ENCODE data around the gene ZNF91. TPM values are rescaled to one million over a fixed set of nuclear protein-coding genes. Genes with fewer than 3 reads are reported as not detected.

ZNF91 gene
- polyA plus RNA-seq, 1 donor from 2014 or later, result 77.8 TPM

DNA sequence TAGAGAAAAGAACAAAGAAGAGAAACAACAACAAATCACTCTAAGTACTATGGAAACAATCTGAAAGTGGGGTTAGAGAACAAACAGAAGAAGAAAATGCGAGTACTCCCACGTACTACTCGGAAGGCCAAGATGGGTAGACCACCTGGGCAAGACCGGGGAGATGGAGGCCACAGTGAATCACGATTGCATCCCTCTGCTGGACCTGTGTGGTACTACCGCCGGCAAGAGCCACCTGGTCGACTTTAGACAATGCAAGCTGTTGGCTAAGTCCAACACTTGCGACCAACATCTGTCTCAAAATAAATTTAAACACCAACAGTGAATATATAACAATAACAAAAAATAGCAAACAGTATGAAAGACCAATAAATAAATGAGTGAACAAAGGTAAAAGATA, 45.5 kb upstream of the ZNF91 start (continued):
- TF ChIP-seq, protein P1, sequence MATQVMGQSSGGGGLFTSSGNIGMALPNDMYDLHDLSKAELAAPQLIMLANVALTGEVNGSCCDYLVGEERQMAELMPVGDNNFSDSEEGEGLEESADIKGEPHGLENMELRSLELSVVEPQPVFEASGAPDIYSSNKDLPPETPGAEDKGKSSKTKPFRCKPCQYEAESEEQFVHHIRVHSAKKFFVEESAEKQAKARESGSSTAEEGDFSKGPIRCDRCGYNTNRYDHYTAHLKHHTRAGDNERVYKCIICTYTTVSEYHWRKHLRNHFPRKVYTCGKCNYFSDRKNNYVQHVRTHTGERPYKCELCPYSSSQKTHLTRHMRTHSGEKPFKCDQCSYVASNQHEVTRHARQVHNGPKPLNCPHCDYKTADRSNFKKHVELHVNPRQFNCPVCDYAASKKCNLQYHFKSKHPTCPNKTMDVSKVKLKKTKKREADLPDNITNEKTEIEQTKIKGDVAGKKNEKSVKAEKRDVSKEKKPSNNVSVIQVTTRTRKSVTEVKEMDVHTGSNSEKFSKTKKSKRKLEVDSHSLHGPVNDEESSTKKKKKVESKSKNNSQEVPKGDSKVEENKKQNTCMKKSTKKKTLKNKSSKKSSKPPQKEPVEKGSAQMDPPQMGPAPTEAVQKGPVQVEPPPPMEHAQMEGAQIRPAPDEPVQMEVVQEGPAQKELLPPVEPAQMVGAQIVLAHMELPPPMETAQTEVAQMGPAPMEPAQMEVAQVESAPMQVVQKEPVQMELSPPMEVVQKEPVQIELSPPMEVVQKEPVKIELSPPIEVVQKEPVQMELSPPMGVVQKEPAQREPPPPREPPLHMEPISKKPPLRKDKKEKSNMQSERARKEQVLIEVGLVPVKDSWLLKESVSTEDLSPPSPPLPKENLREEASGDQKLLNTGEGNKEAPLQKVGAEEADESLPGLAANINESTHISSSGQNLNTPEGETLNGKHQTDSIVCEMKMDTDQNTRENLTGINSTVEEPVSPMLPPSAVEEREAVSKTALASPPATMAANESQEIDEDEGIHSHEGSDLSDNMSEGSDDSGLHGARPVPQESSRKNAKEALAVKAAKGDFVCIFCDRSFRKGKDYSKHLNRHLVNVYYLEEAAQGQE (IDR thresholded peaks at IDR 0.05; ENCODE audit: borderline replicate concordance), result no peak
- TF ChIP-seq RAD21 (conservative IDR thresholded peaks at IDR 0.05) (no peak), SMC3 (conservative IDR thresholded peaks at IDR 0.05; ENCODE audit: poor library complexity) (no peak), EP300 (conservative IDR thresholded peaks at IDR 0.05; ENCODE audit: poor library complexity, severe bottlenecking) (no peak)

DNA sequence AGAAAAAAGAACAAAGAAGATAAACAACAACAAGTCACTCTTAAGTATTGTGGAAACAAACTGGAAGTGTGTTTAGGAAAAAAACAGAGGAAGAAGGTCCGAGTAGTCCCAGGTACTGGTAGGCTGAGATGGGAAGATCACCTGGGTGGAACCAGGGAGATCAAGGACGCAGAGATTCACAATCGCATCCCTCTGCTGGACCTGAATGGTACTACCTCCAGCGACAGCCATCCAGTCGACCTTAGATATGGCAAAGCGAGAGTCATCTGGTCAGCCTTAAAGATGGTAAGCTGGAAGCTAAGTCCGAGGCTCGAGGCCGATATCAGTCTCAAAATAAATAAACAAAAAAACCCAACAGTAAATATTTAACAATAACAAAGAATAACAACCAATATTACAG, 44.9 kb upstream of the ZNF91 start:
- no peaks in the 10 kb centered on the region for H3K27me3 ChIP-seq (ENCODE audit: insufficient read depth, low read depth, low read length)
- H3K36me3 ChIP-seq (ENCODE audit: insufficient read depth, low read length), result no peaks in the 10 kb centered on the region
- H3K9ac ChIP-seq (ENCODE audit: low read length), result no peak overlapping the region
- H3K4me2 ChIP-seq (ENCODE audit: low read length), result no peak overlapping the region
- no peaks in the 10 kb centered on the region for H3F3A ChIP-seq (ENCODE audit: insufficient read depth, low read length, poor library complexity, severe bottlenecking)
- H3K9me3 ChIP-seq (ENCODE audit: low read length), result peaks cover 8% of the 10 kb centered on the region
- H3K79me2 ChIP-seq (replicated peaks; ENCODE audit: insufficient read depth, low read length), result no peaks in the 10 kb centered on the region
- no peak overlapping the region for H3K27ac ChIP-seq (ENCODE audit: low read length)
- no peak overlapping the region for H3K4me3 ChIP-seq (ENCODE audit: low read length)
- H2AFZ ChIP-seq (ENCODE audit: low read depth, low read length), result no peak overlapping the region
- no peaks in the 10 kb centered on the region for H4K20me1 ChIP-seq (ENCODE audit: insufficient read depth)
- TF ChIP-seq SMC3 (conservative IDR thresholded peaks at IDR 0.05; ENCODE audit: poor library complexity), result no peak
- TF ChIP-seq POLR2AphosphoS5 (IDR thresholded peaks at IDR 0.05), result no peak
- TF ChIP-seq CTCF (IDR thresholded peaks at IDR 0.05; ENCODE audit: poor library complexity, severe bottlenecking), result no peak
- TF ChIP-seq RAD21 (conservative IDR thresholded peaks at IDR 0.05), result no peak
- TF ChIP-seq TAF1 (IDR thresholded peaks at IDR 0.05; ENCODE audit: low read depth), result no peak
- no peak for TF ChIP-seq EP300 (conservative IDR thresholded peaks at IDR 0.05; ENCODE audit: poor library complexity, severe bottlenecking)
- no peak for TF ChIP-seq MXI1 (conservative IDR thresholded peaks at IDR 0.05; ENCODE audit: poor library complexity, severe bottlenecking)
- no peaks in the 10 kb centered on the region for H3K9me2 ChIP-seq (ENCODE audit: insufficient read depth, low read length)

GRCh38 chr19:23439623-23440022, 44.4 kb upstream of the ZNF91 start:
- Histone ChIP-seq H2AFZ (ENCODE audit: low read depth, low read length) (no peak overlapping the region), H4K20me1 (ENCODE audit: insufficient read depth) (no peaks in the 10 kb centered on the region), H3K9ac (ENCODE audit: low read length) (no peak overlapping the region), H3K36me3 (ENCODE audit: insufficient read depth, low read length) (no peaks in the 10 kb centered on the region), H3K9me2 (ENCODE audit: insufficient read depth, low read length) (no peaks in the 10 kb centered on the region), H3K27ac (ENCODE audit: low read length) (no peak overlapping the region), H3K4me2 (ENCODE audit: low read length) (no peak overlapping the region), H3K79me2 (replicated peaks; ENCODE audit: insufficient read depth, low read length) (no peaks in the 10 kb centered on the region), H3K4me3 (ENCODE audit: low read length) (no peak overlapping the region), H3F3A (ENCODE audit: insufficient read depth, low read length, poor library complexity, severe bottlenecking) (no peaks in the 10 kb centered on the region), H3K27me3 (ENCODE audit: insufficient read depth, low read depth, low read length) (no peaks in the 10 kb centered on the region), H3K9me3 (ENCODE audit: low read length) (peaks cover 8% of the 10 kb centered on the region)
- TF ChIP-seq, protein P1 (IDR thresholded peaks at IDR 0.05; ENCODE audit: borderline replicate concordance), result no peak
- no peak for TF ChIP-seq EP300 (conservative IDR thresholded peaks at IDR 0.05; ENCODE audit: poor library complexity, severe bottlenecking)
- TF ChIP-seq EZH2 (IDR thresholded peaks at IDR 0.05; ENCODE audit: borderline replicate concordance, insufficient read depth, low read length, poor library complexity, severe bottlenecking), result no peak
- TF ChIP-seq POLR2AphosphoS5 (IDR thresholded peaks at IDR 0.05), result no peak
- no peak for TF ChIP-seq TAF1 (IDR thresholded peaks at IDR 0.05; ENCODE audit: low read depth)
- no peak for TF ChIP-seq SMC3 (conservative IDR thresholded peaks at IDR 0.05; ENCODE audit: poor library complexity)
- no peak for TF ChIP-seq MXI1 (conservative IDR thresholded peaks at IDR 0.05; ENCODE audit: poor library complexity, severe bottlenecking)
- no peak for TF ChIP-seq CTCF (IDR thresholded peaks at IDR 0.05; ENCODE audit: poor library complexity, severe bottlenecking)
- no peak for TF ChIP-seq RAD21 (conservative IDR thresholded peaks at IDR 0.05)
